ENCODE data around the gene IPPK. TPM values are rescaled to one million over a fixed set of nuclear protein-coding genes. Genes with fewer than 3 reads are reported as not detected.
"Not testable (repeated sequence)": the region's sequence is repeated elsewhere in the genome, so short reads cannot be mapped to it uniquely, and the experiment has no call there.

Gene IPPK
- polyA plus RNA-seq, 1 donor = 6.5 TPM

GRCh38 chr9:92592537-92592936, 77.4 kb downstream of the IPPK start:
- no peak for DNase-seq

GRCh38 chr9:92590377-92590776, 79.6 kb downstream of the IPPK start:
- DNase-seq = peak; percentile 92

- no peak for DNase-seq
Observed at GRCh38 chr9:92589923-92590322, 80.0 kb downstream of the IPPK start.

DNA sequence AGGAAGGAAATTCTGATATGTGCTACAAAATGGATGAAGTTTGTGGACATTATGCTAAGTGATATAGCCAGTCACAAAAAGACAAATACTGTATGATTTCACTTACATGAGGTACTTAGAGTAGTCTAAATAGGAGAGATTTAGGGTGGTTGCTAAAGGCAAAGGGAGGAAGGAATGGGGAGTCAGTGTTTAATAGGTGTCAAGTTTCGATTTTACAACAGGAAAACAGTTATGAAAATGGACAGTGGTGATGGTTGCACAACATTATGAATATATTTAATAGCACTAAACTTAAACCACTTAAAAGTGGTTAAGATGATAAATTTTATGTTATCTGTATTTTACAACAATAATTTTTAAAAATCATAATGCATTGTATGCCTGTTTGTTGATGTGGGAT, 93.8 kb downstream of the IPPK start:
- no peak for DNase-seq

GRCh38 chr9:92573612-92574011, 96.3 kb downstream of the IPPK start:
- not testable (repeated sequence) for DNase-seq

GRCh38 chr9:92571871-92572270, 98.1 kb downstream of the IPPK start:
- not testable (repeated sequence) for DNase-seq

DNA sequence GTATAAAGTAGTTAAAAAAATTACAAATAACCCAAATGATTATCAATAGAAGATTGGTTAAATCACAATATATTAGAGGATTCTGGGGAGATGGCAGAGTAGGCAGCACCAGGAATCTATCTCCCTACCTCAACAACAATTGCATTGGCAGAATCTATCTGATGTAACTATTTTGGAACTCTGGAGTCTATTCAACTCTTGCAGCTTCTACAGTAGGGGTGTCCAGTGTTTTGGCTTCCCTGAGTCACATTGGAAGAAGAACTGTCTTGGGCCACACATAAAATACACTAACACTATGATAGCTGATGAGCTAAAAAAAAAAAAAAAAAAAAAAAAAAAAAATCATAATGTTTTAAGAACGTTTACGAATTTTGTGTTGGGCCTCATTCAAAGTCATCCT, 104.9 kb downstream of the IPPK start:
- DNase-seq = no peak

DNA sequence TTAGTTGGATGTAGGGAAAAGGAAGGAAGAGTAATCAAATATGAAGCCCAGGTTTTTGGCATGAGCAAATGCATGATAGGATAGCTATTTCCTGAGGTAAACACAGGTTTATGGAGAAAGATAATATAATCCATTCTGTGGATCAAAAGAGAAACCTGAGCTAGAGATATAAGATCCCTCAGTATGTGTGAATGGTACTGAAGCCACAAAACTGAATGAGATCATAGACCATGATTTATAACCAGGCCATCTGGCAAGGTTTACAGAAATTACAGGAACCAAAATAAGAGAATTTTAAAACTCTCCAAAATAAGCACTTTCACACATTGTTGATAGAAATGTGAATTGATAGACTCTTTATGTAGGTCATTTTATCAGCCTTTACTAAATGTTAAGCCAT, 105.4 kb downstream of the IPPK start:
- DNase-seq = no peak

Other genes starting within 250 kb of the IPPK start
- 2.7 TPM for gene OMD, start 245.7 kb downstream of the IPPK start, polyA plus RNA-seq (ENCODE audit: insufficient read length)
- 138 TPM for gene ASPN, start 187.6 kb downstream of the IPPK start, polyA plus RNA-seq (ENCODE audit: insufficient read length)
- gene ECM2, start 134.1 kb downstream of the IPPK start, polyA plus RNA-seq (ENCODE audit: insufficient read length) = 18.0 TPM
- 34.5 TPM for gene BICD2, start 94.7 kb upstream of the IPPK start, polyA plus RNA-seq (ENCODE audit: insufficient read length)
- 5.1 TPM for gene ZNF484, start 207.9 kb upstream of the IPPK start, polyA plus RNA-seq (ENCODE audit: insufficient read length)

All from hindlimb muscle (tissue), 1 donor.